Activated CD8-positive, alpha-beta memory T cell treated with anti-CD3 and anti-CD28 coated beads, Interleukin-2, amount 50 U/mL, for 1 hour (primary cell): ENCODE measurements around the gene EIF2B4.
A peak's percentile ranks its signal among the peaks of the same experiment; 100 is the strongest.
"Not testable (repeated sequence)": the region's sequence is repeated elsewhere in the genome, so short reads cannot be mapped to it uniquely, and the experiment has no call there.

ENCODE experiments used
- DNase-seq: peaks from one replicate; pipeline ENCODE4 v3.0.0-alpha.2; 2020; ENCODE audit errors: extremely low read depth

EIF2B4 gene

DNA sequence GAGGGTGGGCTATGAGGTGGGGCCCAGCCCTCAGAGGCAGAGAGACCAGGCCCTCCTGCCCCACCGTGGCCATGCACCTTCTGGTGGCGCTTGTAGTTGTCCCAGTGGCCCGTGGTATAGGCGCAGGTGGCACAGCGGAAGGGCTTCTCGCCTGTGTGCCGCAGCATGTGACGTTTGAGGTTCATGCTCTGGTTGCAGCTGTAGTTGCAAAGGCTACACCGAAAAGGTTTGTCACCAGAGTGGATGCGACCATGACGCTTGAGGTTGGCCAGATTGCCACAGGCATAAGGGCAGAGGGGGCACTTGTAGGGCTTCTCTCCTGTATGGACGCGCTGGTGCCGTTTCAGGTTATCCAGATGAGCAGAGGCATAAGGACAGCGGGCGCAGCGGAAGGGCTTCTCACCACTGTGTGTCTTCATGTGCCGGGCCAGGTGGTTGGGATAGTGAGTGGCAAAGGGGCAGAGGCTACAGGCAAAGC, 7.5 kb upstream of the EIF2B4 start:
- no peak for DNase-seq

DNA sequence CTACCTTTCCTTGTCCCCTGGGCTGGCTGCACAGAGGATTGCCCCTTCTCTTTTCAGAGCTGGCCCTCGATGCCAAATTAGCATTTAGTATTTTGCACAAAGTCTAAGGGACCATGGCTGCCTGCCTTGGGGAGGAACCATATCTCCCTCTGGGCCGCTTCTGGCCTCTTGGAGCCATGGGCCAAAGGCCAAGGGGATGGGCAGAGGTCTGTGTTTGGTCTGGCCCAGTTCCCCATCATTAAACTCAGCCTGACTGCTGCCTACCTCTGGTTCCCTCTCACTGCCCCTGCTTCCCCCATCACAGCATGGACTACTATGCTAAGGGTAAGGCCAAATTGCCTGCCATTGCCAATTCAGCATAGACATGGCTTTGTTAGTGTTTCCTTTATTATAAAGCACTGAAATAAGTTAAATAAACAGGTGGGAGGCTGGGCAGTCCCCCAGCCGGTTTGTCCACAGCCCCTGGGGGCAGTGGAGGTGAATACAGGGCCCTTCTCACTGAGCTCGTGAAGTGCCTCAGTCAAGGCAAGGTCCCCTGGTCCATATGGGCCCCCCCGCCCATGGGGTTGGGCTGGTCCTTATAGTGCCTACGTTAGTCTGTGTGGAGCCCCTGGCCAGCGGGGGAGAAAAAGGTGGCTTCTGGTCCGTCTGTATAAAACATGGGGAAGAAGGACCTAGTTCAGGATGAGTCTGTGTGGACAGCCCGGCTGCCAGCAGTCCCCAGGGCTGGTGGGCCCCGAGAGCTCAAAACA, 6.9 kb upstream of the EIF2B4 start:
- DNase-seq = no peak

DNA sequence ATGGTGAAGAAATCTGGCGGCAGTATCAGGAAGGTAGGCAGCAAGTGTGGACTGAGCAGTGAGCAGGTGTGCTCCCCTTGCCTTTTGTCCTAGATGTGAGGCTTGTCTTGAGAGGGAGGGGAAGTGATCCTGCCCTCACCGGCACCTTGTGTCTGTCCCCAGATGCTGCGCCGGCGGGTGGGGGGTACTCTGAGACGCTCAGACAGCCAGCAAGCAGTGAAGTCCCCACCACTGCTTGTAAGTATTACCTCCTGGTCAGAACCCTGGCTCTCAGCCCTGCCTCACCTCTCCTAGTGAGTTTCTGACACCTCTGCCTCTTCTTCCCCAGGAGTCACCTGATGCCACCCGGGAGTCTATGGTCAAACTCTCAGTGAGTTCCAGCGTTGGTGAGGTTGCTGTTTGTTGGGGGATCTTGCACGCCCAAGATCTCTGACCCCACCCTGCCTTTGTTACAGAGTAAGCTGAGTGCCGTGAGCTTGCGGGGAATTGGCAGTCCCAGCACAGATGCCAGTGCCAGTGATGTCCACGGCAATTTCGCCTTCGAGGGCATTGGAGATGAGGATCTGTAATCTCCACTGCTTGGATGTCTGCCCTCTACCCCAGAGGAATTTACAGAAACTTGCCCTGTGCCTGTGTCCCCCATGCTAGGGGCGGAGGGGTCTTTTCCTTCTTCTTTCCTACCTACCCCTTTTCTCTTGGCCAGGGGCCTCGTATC, 6.2 kb upstream of the EIF2B4 start:
- no peak for DNase-seq

DNA sequence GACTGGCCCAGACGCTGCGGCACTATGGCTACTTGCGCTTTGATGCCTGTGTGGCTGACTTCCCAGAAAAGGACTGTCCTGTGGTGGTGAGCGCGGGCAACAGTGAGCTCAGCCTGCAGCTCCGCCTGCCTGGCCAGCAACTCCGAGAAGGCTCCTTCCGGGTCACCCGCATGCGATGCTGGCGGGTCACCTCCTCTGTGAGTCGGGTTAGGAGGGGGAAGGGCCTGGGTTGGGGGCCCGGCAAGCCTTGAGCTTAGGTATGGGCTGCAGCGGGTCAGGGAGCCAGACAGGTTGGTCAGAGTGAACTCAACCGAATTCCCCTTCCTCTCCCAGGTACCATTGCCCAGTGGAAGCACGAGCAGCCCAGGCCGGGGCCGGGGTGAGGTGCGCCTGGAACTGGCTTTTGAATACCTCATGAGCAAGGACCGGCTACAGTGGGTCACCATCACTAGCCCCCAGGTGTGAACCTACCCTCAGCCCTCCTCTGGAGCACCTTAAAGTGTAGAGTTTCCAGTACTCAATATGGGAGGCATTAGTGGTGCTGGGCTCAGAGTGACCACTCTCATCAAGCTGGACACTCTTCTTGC, 5.5 kb upstream of the EIF2B4 start:
- DNase-seq = no peak

DNA sequence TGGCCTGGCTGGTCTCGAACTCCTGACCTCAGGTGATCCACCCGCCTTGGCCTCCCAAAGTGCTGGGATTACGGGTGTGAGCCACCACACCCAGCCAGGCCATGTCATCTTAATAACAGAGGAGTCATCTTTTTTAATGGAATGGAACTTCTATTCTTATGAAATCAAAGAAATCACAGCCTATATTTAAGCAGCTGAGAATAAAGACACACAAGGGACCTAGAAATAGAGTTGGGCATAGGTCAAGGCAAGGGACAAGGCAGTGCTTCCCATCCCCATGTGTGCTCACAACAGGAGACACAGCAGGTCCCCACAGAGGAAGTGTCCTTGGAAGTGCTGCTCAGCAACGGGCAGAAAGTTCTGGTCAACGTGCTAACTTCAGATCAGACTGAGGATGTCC, 3.4 kb upstream of the EIF2B4 start:
- DNase-seq = no peak

DNA sequence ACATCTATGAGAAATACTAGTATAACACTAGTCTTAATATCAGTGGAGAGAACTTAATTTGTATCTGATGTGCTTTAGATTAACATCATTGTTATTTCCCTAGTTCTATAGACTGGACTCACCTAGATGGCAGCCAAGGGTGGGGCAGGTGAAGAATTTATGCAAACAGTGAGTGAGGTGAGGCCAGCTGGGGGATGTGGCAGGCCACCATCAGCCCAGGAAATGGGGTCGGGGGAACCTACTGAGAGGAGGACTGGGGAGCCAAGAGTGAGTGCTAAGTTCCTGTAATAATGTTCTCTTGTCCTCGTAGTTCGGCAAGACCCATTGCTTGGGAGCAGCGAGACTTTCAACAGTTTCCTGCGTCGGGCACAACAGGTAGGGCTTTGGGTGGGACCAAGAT, 2.8 kb upstream of the EIF2B4 start:
- DNase-seq = no peak

DNA sequence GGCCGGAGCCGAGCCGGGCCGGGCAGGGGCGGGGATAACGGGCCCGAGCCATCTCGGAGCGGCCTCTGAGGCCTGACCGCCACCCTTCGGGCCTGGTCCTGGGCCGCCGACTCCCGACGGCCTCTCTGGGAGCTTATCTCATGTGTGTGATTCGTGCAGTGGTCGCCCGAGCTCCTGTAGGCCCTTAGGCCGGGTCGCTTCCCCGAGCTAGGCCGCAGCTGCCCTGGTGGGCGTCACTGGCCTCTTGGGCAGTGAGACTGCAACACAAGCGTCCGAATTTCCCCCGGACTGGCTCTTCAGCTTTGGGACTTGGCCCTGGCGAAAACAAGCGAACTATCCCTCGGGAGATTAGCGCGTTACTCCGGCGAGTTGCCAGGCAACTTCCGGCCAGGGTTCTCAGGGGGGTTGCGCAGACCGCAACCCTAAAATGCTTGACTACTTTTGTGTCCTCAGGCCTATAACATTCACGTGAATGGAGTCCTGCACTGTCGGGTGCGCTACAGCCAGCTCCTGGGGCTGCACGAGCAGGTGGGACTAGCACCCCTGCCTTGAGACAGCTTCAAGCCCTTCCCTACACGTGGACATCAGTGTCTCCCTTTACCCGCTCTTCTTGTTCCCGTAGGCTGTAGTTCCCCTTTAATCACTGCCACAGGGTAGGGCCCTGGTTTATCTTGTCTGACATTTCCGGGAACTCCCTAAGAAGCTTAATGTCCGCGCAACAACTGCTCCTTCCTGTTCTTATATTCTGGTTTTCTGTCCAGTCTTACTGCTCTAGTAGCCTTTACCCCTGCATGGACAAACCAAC, 880 bp upstream of the EIF2B4 start:
- DNase-seq = no peak

DNA sequence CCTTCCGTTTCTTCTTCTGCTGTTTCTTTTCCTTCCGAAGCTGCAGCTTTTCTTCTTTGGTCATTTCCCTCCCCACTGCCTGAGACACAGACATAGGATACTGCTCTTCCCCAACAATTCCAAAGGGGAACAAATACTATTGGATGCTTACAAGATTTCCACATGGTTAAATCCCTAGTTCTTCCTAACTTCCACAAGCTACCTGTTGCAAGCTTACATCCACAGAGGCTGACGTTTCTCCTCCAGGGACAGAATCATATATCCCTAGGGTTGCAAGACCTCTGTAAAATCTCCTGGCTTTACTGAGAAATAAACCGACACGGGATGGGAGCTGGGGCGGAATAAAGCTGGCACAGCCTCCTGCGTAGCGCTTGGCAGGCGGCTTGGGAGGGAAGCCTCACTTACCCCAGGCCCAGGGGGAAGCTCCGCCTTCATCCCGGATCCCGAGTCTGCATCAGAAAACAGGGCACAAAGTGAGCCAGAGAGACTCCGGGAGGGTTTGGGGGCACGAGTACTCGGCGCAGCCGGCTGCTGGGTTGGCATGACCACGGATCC, 590 bp downstream of the EIF2B4 start:
- DNase-seq = no peak

DNA sequence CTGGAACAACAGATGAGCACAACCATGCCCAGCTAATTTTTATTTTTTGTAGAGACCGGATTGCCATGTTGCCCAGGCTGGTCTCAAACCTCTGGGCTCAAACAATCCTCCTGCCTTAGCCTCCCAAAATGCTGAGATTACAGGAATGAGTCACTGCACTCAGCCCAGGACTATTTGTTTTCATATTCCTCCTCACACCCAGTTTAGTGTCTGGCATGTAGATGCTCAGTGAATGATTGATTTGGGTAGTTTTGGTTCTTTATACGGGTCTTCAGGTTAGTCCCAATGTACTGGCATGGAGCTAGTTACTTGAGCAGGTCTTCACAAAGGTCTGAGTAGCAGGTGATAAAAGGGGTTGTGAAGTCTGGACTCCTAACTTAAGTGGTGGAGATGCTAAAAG, 6.2 kb downstream of the EIF2B4 start:
- DNase-seq = no peak

DNA sequence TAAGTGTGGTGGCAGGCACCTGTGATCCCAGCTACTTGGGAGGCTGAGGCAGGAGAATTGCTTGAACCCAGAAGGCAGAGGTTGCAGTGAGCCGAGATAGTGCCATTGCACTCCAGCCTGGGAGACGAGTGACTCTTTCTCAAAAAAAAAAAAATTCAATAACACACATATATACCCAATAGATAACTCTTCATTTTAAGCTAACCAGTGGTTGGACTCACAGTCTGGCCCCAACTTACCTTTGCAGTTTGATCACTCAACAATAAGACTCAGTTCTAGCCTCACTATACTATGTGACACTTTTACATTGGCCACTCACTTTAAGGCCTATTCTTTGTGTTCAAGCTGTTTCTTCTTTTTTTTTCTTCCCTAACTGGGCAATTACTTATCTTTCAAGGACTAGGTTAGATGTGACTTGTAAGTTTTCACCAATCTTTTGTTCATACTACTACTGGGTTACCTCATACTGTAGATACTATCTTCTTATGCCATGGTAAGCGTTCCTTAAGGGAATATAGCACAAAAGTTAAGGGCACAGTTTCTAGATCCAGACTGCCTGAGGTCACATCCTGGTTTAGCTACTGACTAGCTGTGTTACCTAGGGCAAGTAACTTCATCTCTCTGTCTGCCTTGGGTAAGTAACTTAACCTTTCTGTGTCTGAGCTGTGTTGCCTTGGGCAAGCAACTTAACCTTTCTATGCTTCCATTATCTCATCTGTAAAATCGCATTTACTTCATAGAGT, 7.3 kb downstream of the EIF2B4 start:
- DNase-seq = no peak

DNA sequence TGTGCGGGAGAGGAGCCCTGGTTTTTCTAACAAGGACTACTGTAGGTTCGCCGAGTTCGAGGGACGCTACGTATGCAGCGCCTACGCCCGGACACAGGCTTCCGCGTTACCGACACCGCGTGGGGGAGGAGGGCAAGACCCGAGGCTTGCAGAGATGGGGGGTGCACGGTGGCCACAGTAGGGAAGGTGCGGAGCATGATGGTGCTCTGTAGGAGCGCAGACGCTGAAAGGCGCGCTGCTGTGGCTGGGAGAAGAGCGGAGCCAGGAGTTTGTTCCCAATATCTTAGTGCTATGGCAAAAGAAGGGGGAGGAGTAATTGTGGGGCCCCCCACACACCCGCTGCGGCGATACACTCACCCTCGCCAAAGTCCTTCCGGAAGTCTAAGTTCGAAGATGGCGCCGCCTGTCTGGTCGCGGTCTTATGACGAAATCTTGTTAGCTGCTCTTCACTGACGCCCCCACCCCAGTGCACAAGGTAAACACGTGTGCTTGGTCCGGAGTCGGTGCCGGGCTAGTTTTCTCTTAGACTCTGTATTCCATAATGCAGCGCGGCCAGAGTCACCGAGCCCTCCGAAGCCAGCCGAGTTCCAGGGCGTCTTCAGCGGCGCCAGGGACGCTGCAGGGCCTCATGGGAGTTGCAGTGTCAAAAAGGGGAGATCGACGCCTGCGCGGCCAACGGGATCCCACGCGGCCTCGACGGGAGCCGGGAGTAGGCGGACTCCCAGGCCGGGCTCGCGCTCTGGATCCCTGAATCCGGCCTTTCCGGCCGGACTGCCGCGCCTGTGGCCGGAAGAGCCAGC, 13.6 kb downstream of the EIF2B4 start, which contains the start of gene GTF3C2:
Gene GTF3C2 (minus strand): TSS at position 383 of the 800 bp plus-strand sequence. CDS start 13,210 bp downstream, outside the sequence.
- peak; percentile 87 for DNase-seq

DNA sequence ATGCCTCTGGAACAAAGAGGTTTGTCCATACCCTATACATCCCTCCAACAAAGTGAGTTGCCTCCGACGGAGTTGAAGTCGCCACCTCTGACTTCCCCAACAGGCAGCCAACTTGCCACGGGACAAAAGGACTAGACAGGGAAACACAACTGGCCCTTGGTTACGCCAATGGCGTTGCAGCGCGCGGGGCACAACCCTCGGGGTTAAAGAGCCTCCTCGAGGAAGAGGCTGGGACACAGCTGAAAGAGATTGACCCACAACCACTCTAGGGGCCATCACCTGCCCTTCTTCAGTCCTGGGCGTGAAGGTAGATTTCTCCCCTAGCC, 14.1 kb downstream of the EIF2B4 start:
- no peak for DNase-seq

DNA sequence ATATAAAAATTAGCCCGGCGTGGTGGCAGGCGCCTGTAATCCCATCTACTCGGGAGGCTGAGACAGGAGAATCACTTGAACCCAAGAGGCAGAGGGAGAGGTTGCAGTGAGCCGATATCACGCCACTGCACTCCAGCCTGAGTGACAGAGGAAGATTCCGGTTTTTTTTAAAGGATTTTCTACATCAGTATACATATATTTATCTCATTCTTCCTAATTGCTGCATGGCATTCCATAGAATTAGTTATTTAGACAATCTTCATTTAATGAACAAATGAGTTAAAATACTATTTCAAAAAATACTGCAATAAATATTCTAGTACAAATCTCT, 15.6 kb downstream of the EIF2B4 start:
- DNase-seq = no peak

DNA sequence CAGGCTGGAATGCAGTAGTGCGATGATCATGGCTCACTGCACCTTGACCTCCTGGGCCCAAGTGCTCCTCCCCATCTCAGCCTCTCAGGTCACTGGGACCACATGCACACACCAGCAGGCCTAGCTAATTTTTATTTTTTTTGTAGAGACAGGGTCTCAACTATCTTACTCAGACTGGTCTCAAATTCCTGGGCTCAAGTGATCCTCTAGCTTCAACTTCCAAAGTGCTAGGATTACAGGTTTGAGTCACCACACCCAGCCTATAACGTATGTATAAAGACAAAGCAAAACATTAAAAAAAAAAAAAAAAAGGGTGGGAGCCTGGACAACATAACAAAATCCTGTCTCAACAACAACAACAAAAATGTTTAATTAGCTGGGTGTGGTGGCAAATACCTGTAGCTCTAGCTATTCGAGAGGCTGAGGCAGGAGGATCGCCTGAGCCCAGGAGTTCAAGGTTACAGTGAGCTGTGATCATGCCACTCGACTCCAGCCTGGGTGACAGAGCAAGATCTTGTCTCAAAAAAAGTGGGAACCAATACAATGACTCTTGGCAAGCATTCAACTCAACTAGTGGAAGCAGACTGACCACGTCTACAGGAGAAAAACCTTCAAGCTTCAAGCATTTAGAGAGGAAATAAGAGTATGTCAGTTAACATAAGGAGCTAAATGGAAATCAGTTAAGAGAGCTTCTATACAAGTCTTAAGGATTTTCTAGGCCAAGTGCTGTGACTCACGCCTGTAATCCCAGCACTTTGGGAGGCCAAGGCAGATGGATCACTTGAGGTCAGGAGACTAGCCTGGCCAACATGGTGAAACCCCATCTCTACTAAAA, 16.2 kb downstream of the EIF2B4 start:
- DNase-seq = no peak

DNA sequence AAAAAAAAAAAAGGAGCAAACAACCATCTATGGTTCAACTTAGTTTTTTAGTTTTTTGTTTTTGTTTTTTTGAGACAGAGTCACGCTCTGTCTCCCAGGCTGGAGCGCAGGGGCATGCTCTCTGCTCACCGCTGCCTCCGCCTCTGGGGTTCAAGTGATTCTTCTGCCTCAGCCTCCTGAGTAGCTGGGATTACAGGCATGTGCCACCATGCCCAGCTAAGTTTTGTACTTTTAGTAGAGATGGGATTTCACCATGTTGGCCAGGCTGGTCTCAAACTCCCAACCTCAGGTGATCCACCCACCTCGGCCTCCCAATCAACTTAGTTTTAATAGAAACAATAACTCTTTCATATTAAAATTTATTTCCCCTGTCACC, 16.8 kb downstream of the EIF2B4 start:
- not testable (repeated sequence) for DNase-seq

DNA sequence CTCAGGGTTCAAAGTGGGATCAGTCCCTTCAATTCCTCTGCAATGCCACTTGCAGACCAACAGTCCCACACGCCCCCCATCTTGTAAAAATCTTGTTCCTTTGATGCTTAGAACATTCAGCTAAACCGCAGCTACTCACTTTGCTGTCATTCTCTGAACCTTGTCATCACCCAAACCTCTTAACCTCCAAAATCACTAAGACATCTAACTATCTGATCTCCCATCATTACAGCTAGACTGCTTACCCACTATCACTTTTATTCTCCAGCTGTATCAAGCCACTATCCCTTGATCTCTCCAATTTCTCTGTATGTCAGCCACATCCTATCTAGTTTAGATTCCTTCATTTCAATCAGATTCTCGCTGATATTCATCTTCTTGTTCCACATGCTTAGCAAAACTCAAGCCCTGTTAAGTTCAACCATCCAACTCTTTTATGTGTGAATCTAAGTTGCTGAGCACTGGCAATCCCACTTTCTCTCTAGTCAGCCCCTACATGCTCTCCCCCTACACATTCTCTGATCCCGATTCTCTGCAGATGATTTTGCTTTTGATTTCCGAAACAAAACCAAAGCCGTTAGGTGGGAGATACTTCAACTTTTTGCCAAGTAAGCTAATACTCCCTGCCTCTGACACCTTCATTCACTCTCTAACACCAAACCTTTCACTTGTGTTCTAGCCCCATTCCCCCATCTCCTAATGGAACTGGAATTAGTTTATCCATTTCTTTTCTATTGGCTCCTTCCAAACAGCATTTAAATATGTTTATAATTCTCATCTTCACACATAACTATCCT, 18.1 kb downstream of the EIF2B4 start:
- DNase-seq = no peak

DNA sequence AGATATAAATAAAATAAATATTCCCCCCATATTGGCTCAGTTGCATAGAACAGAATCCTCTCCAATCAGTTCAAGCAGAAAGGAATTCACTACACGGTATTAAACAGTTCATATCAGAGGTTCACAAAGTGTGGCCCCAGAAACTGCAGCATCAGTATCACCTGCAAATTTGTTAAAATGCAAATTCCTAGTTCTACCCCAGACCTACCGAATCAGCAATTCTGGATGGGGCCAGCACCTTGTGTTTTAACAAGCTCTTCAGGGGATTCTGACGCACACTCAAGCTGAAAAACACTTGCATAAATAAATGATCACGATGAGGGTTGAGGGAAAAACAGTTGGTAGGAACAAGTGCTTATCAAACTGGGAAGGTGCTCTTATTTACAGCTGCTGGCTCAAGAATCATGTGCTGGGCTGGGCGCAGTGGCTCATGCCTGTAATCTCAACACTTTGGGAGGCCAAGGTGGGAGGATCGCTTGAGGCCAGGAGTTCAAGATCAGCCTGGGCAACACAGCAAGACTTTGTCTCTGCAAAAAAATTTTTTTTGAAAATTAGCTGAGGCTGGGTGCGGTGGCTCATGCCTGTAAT, 19.9 kb downstream of the EIF2B4 start:
- no peak for DNase-seq

DNA sequence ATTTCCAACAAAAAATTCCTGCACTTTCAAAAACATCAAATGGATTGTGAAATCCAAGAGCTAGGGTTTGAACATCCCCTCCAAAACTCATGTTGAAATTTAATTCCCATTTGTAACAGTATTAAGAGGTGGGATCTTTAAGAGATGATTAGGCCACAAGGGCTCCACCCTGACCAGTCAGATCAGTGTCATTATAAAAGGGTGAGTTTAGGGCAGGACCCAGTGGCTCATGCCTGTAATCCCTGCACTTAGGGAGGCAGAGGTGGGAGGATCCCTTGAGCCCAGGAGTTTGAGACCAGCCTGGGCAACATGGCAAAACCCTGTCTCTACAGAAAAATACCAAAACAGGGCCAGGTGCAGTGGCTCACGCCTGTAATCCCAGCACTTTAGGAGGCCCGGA, 22.5 kb downstream of the EIF2B4 start:
- DNase-seq = no peak
